Astrocyte (in vitro differentiated cells and primary cell): ENCODE data around the gene FUT6. TPM values are rescaled to one million over a fixed set of nuclear protein-coding genes. Genes with fewer than 3 reads are reported as not detected.

Source experiments
- DNase-seq: peaks from one replicate; pipeline ENCODE4 v3.0.0-alpha.2; 2010; ENCODE audit warnings: low read depth
- FAIRE-seq: peaks from 2 replicates; lab custom pipeline; 2011; peaks lifted over from hg19 to GRCh38; lab: Jason Lieb, UNC
- H2AFZ ChIP-seq: 2 replicates; pipeline ENCODE4 v1.6.0; 2012; ENCODE audit warnings: low read depth, low read length, inconsistent platforms
- H3K27ac ChIP-seq: 2 replicates; pipeline ENCODE4 v1.5.1; 2011; ENCODE audit warnings: low read depth, low read length, inconsistent platforms
- H3K27me3 ChIP-seq: 2 replicates; pipeline ENCODE4 v1.6.0; 2011; ENCODE audit warnings: low read length, inconsistent platforms; ENCODE audit not compliant: insufficient read depth
- H3K36me3 ChIP-seq: 2 replicates; pipeline ENCODE4 v1.5.1; 2011; ENCODE audit warnings: low read length, inconsistent platforms; ENCODE audit not compliant: insufficient read depth
- H3K4me1 ChIP-seq: 2 replicates; pipeline ENCODE4 v1.5.1; 2011; ENCODE audit warnings: low read length, inconsistent platforms; ENCODE audit not compliant: insufficient read depth
- H3K4me2 ChIP-seq: 2 replicates; pipeline ENCODE4 v1.6.0; 2012; ENCODE audit warnings: low read length, inconsistent platforms
- H3K4me3 ChIP-seq: 2 replicates; pipeline ENCODE4 v1.5.1; 2011; ENCODE audit warnings: low read depth, mild to moderate bottlenecking, low read length, inconsistent platforms; ENCODE audit not compliant: insufficient read depth
- H3K79me2 ChIP-seq: 2 replicates; pipeline ENCODE4 v1.6.0; 2012; ENCODE audit warnings: mild to moderate bottlenecking, low read length, inconsistent platforms; ENCODE audit not compliant: insufficient read depth
- H3K9ac ChIP-seq: 2 replicates; pipeline ENCODE4 v1.6.0; 2012; ENCODE audit warnings: mild to moderate bottlenecking, low read length, inconsistent platforms
- H3K9me3 ChIP-seq: 2 replicates; pipeline ENCODE4 v1.5.1; 2012; ENCODE audit warnings: low read depth, mild to moderate bottlenecking, low read length, inconsistent platforms; ENCODE audit not compliant: insufficient read depth
- H4K20me1 ChIP-seq: 2 replicates; pipeline ENCODE4 v1.6.0; 2012; ENCODE audit warnings: low read length, inconsistent platforms; ENCODE audit not compliant: insufficient read depth
- H3K27ac Mint-ChIP-seq: one replicate; pipeline ENCODE4 v1.8.0; 2021; ENCODE audit warnings: mild to moderate bottlenecking, mixed read lengths; ENCODE audit not compliant: unreplicated experiment
- H3K27me3 Mint-ChIP-seq: one replicate; pipeline ENCODE4 v1.8.0; 2021; ENCODE audit warnings: low read depth, mixed read lengths; ENCODE audit not compliant: unreplicated experiment
- H3K36me3 Mint-ChIP-seq: one replicate; pipeline ENCODE4 v1.8.0; 2021; ENCODE audit warnings: low read depth, mixed read lengths; ENCODE audit not compliant: unreplicated experiment
- H3K4me1 Mint-ChIP-seq: one replicate; pipeline ENCODE4 v1.8.0; 2021; ENCODE audit warnings: low read depth, mixed read lengths; ENCODE audit not compliant: unreplicated experiment
- H3K4me3 Mint-ChIP-seq: one replicate; pipeline ENCODE4 v1.8.0; 2021; ENCODE audit warnings: mild to moderate bottlenecking, moderate library complexity, mixed read lengths; ENCODE audit not compliant: unreplicated experiment
- H3K9me3 Mint-ChIP-seq: one replicate; pipeline ENCODE4 v1.8.0; 2021; ENCODE audit warnings: mild to moderate bottlenecking, mixed read lengths; ENCODE audit not compliant: unreplicated experiment
- CTCF ChIP-seq: IDR thresholded peaks from 2 replicates; pipeline ENCODE4 v1.5.1; 2011; ENCODE audit warnings: low read depth, mild to moderate bottlenecking, inconsistent platforms, low read length, moderate library complexity; ENCODE audit not compliant: insufficient read depth
- EZH2 ChIP-seq: IDR thresholded peaks from 2 replicates; pipeline ENCODE4 v1.6.1; 2012; ENCODE audit warnings: mild to moderate bottlenecking, low read length, inconsistent platforms; ENCODE audit not compliant: insufficient read depth
- total RNA-seq: library from RNA; stranded (reverse); gene quantifications from 2 replicates; pipeline ENCODE4 v1.2.1, GENCODE V29; 2021

The FUT6 gene
- total RNA-seq, 1 donor from 2014 or later = 0.09 TPM

- H3K27ac Mint-ChIP-seq = no peak overlapping the region
- Histone ChIP-seq H3K27me3 (peaks cover 20% of the 10 kb centered on the region), H3K36me3 (no peaks in the 10 kb centered on the region), H2AFZ (peak overlapping the region; percentile 58), H3K4me2 (peak overlapping the region; percentile 86), H3K79me2 (no peaks in the 10 kb centered on the region), H3K4me3 (peak overlapping the region; percentile 21), H3K27ac (no peak overlapping the region), H4K20me1 (no peaks in the 10 kb centered on the region), H3K9ac (peak overlapping the region; percentile 40), H3K9me3 (no peaks in the 10 kb centered on the region), H3K4me1 (peaks cover 5% of the 10 kb centered on the region)
- H3K9me3 Mint-ChIP-seq = no peaks in the 10 kb centered on the region
- no peaks in the 10 kb centered on the region for H3K4me1 Mint-ChIP-seq
- TF ChIP-seq EZH2 = no peak
- TF ChIP-seq CTCF = peak; percentile 66
- peak overlapping the region; percentile 72 for H3K4me3 Mint-ChIP-seq
- FAIRE-seq = no peak
- peaks cover 42% of the 10 kb centered on the region for H3K27me3 Mint-ChIP-seq
- DNase-seq = peak; percentile 47
- H3K36me3 Mint-ChIP-seq = no peaks in the 10 kb centered on the region
These were observed 35.6 kb downstream of the FUT6 start for GRCh38 chr19:5803752-5804515.

GRCh38 chr19:5803441-5803751 lies 36.1 kb downstream of the FUT6 start:
- Mint-ChIP-seq H3K4me3 (no peak overlapping the region), H3K27ac (peak overlapping the region; percentile 26), H3K9me3 (no peaks in the 10 kb centered on the region), H3K4me1 (no peaks in the 10 kb centered on the region), H3K27me3 (peaks cover 44% of the 10 kb centered on the region), H3K36me3 (no peaks in the 10 kb centered on the region)
- peak overlapping the region; percentile 58 for H2AFZ ChIP-seq
- H4K20me1 ChIP-seq = no peaks in the 10 kb centered on the region
- no peak overlapping the region for H3K4me3 ChIP-seq
- peaks cover 5% of the 10 kb centered on the region for H3K4me1 ChIP-seq
- H3K9ac ChIP-seq = peak overlapping the region; percentile 40
- H3K9me3 ChIP-seq = no peaks in the 10 kb centered on the region
- no peak for TF ChIP-seq CTCF
- TF ChIP-seq EZH2 = no peak
- FAIRE-seq (no peak), DNase-seq (no peak)
- H3K4me2 ChIP-seq = peak overlapping the region; percentile 86
- H3K79me2 ChIP-seq = no peaks in the 10 kb centered on the region
- H3K36me3 ChIP-seq = no peaks in the 10 kb centered on the region
- peaks cover 20% of the 10 kb centered on the region for H3K27me3 ChIP-seq
- H3K27ac ChIP-seq = no peak overlapping the region
